Stimulated activated CD4-positive, alpha-beta T cell treated with anti-CD3 and anti-CD28 coated beads, Interleukin-12 subunit alpha, Interleukin-12 subunit beta, amount 100 ng/mL, for 4 hours (primary cell): ENCODE data around the gene SLC6A3.

Experiments used
- DNase-seq: peaks from one replicate; pipeline ENCODE4 v3.0.0-alpha.2; 2020

The SLC6A3 gene

DNA sequence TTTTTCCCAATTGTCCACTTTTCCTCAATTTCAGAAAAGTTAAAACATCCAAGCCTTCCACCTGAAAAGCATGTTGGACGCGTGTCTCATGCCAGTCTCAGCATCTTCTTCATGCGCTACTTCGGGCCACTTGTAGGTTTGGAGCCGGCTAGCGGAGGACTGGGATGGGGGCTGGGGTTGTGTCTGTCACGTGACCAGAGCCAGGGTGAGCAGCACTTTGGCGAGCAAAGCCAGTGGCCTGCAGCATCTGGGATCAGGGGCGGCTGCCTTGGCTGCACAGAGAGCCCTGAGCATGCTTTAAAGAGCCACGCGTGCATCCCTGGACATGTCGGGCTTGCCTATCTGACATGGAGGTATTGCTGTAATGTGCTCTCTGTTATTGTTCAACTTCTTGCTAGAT is 41.2 kb downstream of the SLC6A3 start:
- DNase-seq = no peak

DNA sequence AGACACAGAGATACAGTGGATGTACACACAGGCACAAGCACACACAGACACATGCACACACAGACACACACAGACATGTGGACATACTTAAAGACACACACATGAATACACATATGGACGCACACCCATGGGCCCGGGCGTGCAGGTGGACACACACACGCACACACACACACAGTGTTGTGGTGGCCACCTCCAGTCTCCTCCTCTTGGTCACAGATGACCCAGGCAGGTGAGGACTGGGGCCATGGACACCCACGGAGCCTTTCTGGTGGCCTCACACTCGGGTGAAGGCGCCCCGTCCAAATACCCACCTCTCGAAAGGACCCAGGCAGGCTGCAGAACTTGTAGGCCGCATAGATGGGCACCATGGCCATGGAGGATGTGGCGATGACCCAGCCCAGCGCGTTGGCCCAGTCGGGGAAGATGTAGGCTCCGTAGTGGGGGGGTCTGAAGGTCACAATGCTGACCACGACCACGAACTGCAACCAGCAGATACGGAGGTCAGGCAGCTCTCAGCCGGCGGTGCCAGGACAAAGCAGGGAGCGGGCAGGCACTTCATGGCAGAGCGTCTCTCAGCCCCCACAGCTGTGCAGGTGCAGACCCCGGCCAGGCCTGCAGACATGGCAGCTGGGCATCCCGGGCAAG is 42.5 kb downstream of the SLC6A3 start:
- DNase-seq = no peak

DNA sequence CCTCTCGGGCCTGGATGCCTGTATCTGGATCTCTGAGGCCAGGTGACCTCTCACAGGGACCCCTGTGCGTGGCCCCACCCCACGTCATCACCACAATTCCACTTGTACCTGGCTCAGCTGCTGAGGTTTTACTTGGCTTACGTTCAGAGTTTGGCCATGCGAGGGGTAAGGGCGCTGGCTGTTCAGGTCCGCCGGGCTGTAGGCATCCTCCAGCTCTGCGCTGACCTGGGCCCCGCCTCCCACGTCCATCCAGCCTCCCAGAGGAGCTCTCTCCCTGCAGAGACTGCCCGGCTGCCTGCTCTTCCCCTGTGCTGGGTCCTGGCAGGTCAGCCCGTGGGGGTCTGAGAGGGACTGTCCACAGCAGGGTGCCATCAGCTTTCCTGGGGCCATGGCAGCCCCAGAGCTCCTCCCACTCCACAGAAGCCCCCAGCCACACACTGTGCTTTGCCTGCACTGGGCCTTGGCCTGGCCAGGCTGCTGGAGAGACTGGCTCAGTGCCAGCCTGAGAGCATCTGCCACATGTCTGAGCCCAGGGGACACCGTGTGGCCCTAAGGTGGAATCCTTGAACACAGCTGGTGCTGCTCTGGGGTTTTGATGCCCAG is 43.6 kb downstream of the SLC6A3 start:
- DNase-seq = no peak

DNA sequence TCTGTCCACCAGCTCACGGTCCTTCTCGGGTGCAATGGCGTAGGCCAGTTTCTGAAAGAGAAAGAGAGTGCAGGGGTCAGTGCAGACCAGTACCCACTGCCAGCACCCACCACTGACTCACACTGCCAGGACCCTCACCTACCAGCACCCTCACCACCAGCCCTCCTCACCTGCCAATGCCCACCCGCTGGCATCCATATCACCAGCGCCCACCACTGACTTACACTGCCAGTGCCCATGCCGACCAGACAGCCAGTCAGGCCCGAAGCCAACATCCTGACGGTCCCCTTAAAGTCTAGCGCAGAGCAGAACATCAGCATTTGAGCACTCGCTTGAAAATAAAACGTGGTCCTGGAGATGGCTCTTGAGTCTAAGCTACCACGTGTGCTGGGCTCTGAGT is 44.3 kb downstream of the SLC6A3 start:
- no peak for DNase-seq

DNA sequence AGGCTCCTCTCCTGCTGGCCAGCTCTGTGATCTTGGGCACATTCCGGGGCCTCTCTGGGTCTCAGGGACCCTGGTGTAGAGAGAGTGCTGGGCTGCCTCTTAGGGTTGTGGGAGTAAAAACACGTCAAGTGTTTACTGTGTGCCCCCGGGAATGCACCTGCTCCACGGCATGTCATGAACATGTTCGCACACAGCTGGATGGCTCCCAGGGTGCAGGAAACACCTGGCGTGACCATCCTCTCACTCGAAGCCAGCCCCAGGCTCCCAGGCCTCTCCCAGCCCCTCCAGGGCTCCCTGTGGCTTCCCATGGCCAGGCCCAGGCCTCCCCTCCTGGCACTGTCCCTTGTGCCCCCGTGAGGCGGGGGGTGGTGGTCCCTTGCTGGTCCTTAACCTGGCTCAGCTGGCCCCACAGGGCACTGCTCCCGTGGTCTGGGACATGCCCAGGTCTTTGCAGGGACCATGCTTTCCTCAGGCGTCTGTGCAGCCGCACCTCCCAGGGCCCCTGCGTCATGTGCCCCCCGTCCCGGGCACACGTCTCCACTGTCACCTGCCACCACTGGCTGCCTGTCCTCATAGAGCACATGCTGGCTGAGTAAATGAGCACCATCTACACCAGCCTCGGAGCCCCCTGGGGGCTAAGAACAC is 44.9 kb downstream of the SLC6A3 start:
- DNase-seq = no peak

DNA sequence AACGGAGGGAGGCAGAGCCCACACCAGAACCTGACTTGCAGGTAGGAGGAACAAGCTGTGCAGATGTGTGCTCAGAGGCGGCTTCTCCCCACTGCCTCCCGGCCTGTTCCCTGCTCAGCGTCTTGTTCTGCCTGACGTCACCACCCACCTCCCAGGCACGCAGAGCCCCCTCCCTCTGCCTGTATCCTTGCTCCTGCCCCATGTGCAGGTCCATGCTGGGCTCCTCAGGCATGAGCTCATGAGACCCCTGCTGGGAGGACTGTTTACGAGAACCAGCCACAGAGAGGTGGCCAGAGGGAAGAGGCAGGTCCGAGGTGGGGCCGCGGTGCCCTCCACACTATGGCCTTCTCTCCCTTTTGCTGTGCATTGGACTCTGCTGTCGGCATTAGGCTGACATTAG is 45.5 kb downstream of the SLC6A3 start:
- no peak for DNase-seq

DNA sequence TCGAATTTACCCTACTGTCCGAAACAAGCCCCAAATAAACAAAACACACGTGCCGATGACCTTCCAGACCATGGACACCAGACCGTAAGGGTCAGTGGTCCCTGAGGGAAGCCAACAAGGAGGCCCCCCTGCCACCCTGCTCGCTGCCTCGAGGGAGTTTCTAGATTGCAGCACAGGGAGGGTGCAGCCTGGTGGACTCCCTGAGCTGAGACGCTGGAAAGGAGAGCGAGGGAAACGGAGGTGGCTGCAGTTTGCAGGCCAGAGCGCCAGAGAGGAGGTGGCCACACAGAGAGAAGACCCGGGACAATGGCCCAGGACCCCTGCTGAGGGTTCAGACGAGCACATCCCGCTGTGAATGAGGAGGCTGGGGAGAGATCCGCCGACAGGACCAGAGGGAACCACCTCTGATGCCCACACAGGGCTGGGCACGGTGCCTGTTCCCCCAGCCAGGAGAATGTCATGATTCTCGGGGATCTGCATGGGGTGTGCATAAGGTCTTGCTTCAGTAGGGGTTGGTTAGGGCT is 48.9 kb downstream of the SLC6A3 start:
- no peak for DNase-seq

DNA sequence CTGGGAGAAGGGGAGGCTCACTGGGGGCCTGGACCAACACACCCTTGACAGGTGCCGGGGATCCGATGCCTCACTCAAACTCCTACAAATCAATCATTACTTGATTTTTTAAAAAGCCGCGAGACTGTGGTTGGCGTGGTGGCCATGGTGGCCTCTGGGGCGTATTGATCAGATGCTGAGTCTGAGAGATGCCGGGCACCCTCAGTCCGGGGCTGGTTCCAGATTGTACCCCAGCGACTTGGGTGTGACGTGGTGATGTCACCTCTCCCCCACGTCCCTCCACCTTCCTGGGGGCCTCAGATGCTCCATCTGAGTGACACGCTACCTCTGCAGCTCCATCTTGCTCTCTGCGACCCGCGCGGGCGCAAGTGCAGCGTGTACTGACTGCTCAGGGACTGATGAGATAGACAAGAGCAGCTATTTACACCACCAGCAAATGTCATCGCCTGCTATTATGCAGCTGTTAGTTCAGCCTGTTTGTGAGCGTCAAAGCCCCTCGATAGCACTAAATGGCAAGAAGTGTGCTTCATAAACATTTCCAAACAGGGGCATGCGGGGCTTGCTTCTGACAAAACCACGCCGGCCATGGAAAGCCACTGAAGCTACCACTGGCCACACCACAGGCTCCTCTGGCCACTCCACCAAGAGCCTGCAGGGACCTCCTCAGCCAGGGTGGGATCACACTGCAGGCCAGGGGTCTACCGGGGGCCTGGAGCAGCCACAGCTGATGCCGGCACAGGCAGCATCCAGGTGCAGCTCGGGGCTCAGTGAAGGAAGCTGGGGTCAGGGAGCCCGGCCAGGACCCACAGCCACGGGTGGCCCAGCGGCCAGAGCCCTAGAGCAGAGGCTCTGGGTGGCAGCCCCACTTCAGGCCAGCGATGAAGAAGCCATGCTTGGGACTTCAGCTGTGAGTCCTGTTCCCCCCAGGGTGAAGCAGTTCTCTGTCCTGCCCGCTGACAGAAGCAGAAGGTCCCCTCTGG is 50.1 kb downstream of the SLC6A3 start:
- DNase-seq = no peak

DNA sequence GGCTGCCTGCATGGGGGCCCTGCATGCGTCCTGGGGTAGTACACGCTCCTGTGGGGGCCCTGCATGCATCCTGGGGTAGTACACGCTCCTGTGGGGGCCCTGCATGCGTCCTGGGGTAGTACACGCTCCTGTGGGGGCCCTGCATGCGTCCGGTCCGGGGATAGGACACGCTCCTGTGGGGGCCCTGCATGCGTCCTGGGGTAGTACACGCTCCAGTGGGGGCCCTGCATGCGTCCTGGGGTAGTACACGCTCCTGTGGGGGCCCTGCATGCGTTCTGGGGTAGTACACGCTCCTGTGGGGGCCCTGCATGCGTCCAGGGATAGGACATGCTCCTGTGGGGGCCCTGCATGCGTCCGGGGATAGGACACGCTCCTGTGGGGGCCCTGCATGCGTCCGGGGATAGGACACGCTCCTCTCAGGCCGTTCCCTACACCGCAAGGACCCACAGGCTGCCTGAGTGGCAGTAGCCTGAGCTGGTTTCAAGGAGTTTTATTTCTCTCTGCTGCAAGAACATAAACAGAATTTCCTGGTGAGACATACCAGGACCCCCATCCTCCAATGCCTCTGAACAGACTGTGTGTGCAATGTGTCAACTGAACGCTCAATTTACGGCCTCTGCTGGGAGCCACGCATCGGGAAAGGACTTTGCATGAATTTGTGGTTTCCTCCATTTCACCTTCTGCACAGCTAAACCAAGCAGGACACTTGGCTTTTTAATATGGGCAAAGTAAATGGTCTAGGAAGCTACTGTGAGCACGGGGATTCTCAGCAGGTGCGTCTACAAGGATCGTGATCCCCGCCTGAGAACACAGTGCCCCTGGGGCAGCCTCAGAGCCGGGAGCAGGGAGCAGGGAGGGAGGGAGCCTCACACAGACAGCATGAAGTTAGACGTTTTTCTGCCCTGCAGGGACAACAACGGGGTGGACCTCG is 51.4 kb downstream of the SLC6A3 start:
- DNase-seq = no peak

DNA sequence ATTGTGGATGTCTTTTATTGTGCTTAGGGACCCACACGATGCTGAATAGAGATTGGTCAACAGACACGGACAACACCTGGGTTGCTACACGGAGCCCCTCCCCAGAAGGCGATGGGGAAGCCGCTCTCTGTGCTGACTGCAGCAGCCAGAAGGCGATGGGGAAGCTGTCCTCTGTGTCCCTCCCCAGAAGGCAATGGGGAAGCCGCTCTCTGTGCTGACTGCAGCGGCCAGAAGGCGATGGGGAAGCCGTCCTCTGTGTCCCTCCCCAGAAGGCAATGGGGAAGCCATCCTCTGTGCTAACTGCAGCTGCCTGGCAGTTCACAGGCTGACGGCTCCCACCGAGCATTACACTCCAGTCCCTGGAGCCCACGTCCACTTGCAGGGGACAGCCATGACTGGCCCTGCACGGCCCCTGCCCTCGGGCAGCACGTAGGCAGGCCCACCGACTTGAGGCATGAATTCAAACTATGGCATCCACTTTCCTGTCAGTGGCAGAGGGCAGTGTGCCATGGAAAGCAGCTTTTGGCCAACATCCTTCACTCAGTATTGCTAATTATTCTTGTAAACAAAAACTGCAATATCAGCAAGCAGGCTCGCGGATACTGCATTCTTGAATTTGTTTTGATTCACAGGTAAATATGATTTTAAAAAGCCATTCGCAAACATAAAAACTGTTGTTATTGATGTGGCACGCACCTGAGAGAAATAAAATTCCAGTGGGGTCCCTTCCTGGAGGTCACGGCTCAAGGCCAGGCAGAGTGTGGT is 52.3 kb downstream of the SLC6A3 start:
- no peak for DNase-seq

DNA sequence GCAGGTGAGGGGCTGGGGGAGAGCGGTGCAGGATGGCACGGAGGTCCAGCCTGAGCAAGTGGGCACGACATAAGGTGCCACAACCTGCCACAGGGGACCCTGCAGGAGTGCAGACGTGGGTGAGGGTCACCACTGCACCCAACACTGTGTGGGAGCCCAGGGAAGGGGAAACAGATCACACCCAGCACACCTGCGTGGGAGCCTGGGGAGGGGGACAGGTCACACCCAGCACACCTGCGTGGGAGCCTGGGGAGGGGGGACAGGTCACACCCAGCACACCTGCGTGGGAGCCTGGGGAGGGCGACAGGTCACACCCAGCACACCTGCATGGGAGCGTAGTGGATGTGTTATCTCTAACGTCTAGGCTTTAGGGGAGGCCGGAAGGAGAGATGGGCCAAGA is 53.0 kb downstream of the SLC6A3 start:
- no peak for DNase-seq

DNA sequence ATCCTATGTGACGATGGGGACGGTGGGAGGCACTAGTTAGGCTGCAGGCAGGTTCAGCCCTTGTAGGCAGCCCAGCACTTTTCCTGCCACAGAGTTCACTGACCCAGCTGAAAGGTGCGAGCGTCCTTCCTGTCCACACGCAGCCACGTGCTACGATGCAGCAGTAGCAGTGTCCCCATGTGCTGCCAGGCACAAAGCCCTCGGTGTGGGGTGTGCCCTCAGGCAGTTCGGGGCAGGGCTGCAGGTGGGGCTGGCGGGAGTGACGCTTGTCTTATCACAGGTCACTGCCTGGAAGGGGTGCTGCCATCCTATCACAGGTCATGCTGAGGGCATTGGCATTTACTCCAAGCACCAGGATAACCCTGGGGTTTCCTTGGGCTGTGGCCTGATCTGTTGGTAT is 53.5 kb downstream of the SLC6A3 start:
- DNase-seq = no peak

DNA sequence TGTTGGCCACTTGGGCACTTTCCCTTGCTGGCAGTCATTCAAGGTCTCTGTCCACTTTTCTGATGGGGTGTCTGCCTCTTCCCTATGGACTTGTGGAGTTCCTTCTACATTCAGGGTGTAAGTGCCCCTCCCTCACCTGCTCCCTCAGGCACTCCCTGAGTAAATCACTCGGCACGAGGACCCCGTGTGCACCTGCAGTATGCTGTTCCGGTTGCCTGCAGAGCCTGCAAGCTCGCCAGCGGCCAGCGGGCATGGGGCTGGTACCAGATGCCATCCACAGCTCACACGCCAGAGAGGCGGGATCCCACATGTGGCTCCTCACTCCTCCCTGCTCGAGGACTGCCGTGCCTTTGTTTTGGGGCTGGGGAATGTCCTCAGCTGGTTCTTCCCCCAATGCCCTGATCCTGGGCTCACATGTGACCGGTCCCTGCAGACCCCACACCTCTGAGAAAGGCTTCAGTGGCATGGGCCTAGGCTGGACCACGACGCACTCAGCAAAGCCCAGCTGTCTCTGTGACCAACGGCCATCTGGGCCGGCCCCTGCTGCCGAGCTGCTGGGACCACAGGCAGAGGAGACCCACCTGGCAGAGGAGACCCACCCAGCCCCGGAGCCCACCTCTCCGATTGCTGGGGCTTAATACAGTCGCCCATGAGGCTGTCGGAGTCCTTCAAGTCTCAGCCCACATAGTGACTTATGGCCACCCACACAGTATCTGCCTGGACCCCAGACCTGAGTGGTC is 54.2 kb downstream of the SLC6A3 start:
- DNase-seq = no peak

DNA sequence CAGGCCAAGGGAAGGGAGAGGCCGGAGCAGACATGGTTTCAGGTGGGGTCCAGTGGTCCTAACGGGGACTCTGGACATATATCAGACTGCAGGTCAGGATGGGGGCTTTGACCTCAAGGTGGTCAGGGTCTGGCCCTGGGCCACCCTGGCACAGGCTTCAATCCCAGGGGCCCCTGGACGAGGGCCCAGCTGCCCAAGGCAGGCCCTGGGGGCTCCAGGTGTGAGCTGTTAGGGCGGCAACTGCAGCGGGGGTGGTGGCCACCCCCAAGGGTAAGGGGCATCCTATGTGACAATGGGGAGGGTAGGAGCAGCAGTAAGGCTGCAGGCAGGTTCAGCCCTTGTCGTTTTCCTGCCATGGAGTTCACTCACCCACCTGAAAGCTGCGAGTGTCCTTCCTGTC is 54.9 kb downstream of the SLC6A3 start:
- DNase-seq = no peak

DNA sequence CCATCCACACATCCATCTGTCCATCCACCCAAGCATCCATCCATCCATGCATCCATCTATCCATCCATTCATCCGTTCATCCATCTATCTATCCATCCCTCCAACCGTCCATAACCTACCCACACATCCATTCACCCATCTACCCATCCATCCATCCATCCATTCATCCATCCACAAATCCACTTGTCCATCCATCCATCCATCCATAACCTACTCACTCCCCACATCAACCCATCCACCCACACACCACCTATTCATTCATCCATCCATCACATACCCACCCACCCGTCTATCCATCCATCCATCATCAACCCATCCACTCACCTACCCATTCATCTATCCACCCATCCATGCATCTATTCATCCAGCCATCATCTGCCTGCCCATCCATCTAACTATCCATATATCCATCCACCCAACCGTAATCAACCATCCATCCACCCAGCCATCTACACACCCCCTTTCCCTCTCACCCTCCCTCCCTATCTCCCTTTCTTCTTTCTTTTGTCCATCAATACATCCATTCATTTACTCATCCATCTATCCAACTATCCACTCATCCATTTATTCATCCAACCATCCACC is 56.8 kb downstream of the SLC6A3 start:
- DNase-seq = no peak

DNA sequence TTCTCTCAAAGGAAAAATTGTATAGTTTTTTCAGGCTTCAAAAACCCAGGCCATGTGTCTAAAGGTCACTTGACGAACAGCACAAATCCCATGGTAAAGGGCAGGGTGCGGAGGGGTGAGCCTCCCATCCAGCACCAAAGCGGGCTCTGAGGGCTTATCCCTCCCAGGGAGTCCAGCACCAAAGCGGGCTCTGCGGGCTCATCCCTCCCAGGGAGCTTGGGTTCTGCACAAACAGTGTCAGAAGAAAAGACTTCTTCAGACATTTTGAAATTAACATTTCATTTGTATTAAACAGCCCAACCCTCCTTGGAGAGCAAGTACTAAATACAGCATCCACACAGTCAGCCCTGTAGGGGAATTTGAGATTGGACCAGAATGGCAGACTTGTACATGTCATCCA is 57.4 kb downstream of the SLC6A3 start:
- DNase-seq = no peak

DNA sequence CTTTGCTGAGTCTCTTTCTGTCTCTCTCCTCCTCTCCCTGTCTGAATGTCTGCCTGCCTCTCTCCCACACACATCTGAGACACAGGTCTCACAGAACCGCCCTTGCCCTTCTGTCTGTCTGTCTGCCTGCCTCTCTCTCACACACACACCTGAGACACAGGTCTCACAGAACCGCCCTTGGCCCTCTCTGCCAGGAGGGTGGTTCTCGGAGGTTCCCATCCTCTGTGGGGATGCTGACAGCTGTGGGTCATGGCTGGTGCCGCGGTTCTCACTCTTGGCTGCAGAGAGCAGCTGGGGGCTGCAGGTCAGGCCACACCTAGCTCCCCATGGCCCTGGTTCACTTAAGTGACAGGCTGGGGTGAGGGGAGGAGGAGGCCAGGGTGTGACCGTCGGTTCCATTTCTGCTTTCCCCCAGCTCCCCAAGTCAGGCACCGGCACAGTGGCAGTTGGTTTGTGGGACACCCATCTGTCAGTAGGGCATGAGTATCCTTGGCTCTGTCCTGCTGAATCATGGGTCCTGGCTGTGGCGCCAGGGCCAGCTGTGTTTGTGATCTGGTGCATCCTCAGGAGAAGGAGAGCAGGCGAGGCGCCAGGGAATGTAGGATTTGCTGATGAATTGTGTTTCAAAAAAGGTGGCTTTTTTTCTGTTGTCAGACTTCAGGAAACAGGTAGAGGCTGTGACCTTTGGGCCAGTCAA is 58.0 kb downstream of the SLC6A3 start:
- DNase-seq = no peak

DNA sequence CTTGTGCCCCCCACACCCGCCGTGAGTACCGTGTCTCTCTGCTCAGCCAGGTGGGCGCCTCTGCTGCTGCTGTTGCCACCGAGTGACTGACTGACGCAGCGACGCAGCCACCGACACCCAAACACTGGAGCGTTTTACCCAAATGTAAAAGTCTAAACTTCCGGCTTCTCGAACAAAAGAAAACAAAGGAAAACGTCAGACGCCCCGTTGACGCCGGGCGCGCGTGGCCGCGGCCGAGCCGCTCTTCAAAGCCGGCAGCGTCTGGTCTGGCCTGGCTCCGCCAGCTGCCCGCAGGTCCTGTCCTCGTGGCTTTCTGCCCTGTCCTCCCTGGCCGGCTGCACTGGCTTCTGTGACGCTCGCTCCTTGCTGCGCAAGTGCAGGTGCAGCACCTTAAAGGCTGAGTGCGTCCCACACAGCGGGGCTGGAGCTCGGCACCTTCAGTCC is 58.9 kb downstream of the SLC6A3 start:
- DNase-seq = peak; percentile 51
